GM12875 (cell line): ENCODE results near the gene UBE2D4.

ENCODE experiments used
- H3K4me3 ChIP-seq: one replicate; pipeline ENCODE4 v1.5.1; 2011; ENCODE audit warnings: low read depth, low read length, control low read depth
- TF ChIP-seq, protein P1 (sequence below): IDR thresholded peaks from 2 replicates; pipeline ENCODE4 v1.5.1; 2011; ENCODE audit warnings: low read depth, mild to moderate bottlenecking, control low read depth, inconsistent platforms, low read length, moderate library complexity, borderline replicate concordance; ENCODE audit not compliant: insufficient read depth

The UBE2D4 gene

DNA sequence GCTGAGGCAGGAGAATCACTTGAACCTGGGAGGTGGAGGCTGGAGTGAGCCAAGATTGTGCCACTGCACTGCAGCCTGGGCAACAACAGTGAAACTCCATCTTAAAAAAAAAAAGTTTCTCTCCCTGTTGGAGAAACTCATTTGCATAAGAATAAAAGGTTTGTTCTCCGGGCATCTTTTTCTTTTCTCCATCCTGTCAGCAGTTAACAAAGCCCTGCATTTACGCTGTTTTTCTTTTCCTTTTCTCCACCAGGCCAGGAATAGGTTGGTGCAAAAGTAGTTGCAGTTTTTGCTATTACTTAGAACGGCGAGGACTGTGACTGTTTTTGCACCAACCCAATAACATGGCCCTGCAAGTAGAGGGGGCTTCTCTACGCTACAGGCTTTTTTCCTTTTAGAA, 10.3 kb upstream of the UBE2D4 start:
- no peak overlapping the region for H3K4me3 ChIP-seq
- TF ChIP-seq, protein P1, sequence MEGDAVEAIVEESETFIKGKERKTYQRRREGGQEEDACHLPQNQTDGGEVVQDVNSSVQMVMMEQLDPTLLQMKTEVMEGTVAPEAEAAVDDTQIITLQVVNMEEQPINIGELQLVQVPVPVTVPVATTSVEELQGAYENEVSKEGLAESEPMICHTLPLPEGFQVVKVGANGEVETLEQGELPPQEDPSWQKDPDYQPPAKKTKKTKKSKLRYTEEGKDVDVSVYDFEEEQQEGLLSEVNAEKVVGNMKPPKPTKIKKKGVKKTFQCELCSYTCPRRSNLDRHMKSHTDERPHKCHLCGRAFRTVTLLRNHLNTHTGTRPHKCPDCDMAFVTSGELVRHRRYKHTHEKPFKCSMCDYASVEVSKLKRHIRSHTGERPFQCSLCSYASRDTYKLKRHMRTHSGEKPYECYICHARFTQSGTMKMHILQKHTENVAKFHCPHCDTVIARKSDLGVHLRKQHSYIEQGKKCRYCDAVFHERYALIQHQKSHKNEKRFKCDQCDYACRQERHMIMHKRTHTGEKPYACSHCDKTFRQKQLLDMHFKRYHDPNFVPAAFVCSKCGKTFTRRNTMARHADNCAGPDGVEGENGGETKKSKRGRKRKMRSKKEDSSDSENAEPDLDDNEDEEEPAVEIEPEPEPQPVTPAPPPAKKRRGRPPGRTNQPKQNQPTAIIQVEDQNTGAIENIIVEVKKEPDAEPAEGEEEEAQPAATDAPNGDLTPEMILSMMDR, result no peak

DNA sequence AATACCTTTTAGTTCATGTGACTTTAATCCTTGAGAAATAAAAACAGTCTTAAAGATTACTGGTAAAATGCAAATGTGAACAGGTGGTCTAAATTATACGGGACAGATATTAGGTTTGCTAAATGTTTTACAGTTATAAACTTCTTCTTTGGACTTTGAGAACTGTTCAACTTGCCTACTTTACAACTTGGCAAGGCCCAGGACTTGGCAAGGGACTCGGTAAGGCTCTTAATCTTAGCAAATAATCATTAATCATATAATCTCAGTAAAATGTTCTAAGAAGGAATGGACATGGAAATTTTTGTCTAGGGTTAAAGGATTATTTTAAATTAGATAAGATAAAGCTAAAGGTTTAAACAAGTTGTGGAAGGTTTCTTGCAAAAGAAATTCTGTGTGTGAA, 4.8 kb upstream of the UBE2D4 start:
- TF ChIP-seq, protein P1, result no peak

DNA sequence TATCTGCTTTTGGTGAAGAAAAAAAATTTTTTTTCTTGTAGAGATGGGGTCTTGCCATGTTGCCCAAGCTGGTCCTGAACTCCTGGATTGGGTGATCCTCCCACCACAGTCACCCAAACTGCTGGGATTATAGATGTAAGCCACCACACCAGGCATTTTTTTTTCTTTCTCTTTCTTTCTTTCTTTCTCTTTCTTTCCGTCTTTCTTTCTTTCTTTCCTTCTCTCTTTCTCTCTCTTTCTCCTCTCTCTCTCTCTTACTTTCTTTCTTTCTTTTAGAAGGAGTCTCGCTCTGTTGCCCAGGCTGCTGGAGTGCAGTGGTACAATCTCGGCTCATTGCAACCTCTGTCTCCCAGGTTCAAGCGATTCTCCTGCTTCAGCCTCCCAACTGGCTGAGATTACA, 3.5 kb upstream of the UBE2D4 start:
- TF ChIP-seq, protein P1, result no peak
- no peak overlapping the region for H3K4me3 ChIP-seq

More for the DNA sequence above, 4.8 kb upstream of the UBE2D4 start:
- no peak overlapping the region for H3K4me3 ChIP-seq

DNA sequence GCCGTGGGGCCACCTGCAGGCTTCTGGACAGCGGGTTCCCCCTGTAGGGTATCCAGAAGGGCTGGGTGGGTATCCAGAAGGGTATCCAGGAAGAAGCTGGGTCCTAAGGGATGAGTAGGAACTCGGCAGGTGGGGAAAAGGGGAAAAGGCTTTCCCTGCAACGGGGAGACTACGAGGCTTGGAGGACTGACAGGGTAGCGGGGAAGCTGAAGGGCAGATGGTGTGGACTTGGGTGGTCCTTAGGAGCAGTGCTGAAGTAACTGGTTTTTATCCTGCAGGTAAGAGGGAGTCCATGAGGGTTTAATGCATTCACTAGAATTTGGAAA, 525 bp downstream of the UBE2D4 start:
- TF ChIP-seq, protein P1, result no peak
- H3K4me3 ChIP-seq, result peak overlapping the region; percentile 80

DNA sequence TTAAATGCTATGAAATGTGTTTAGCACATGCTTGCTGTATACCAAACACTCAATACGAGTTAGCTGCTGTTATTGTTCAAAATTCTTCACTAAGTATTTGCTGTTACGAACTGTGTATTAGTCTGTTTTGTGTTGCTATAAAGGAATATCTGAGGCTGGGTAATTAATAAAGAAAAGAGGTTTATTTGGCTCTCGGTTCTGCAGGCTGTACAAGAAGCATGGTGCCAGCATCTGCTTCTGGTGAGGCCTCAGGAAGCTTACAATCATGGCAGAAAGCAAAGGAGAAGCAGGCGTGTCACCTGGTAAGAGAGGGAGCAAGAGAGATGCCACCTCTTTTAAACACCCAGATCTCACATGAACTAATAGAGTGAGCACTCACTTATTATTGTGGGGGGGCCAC, 1.6 kb downstream of the UBE2D4 start:
- TF ChIP-seq, protein P1, result no peak
- no peak overlapping the region for H3K4me3 ChIP-seq

DNA sequence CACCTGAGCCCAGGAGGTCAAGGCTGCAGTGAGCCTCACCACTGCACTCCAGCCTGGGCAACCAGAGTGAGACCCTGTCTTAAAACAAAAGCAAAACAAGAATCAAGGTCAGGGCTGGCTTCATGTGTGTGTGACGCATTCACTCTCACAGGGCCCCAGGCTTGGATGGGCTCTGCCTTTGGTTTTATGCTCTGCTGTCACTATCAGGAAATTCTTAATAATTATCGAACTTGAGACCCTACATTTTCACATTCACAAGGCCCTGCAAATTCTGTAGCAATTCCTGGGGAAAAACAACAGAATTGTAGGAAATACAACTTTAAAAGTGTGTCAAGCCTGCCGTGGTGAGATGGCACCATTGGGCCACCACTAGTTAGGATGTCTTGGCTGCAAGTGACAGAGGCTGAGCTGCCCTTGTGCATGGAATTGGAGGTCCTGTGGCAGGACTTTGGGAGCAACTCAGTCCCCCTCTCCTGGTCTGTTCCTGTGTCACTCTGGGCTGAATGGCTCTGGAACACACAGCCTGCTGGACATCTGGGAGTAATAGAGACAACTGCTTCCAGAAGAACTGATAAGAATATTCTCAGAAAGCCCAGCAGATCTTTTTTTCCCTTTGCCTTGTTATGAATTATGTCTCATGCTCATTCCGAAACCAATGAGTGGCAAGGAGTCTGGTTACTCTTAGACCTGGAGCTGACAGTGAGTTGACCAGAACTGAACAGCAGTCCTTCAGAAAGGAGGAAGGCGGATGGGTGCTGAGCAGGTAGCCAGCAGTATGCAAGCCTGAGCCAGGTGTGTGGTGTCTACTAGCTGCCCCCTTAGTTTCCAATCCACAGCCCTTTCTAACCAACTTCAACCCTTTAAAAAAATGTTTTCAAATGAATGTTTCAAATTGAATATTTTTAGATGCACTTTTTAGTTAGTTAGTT, 3.6 kb downstream of the UBE2D4 start:
- TF ChIP-seq, protein P1, result no peak
- no peak overlapping the region for H3K4me3 ChIP-seq

DNA sequence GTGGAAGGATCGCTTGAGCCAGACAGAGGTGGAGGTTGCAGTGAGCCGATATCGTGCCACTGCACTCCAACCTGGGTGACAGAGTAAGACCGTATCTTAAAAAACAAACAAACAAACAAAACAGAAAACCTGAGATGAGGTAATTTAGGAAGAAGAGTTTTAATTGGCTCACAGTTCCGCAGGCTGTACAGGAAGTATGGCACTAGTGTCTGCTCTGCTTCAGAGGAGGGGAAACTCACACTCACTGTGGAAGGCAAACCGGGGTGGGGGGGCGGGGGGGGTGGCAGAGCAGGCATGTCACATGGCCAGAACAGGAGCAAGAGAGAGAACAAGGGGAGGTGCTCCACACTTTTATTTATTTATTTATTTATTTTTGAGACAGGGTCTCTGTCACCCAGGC, 5.1 kb downstream of the UBE2D4 start:
- H3K4me3 ChIP-seq, result no peak overlapping the region
- TF ChIP-seq, protein P1, result no peak
